MCF 10A (cell line): ENCODE measurements around the gene EHD1. TPM values are rescaled to one million over a fixed set of nuclear protein-coding genes. Genes with fewer than 3 reads are reported as not detected.
A peak's percentile ranks its signal among the peaks of the same experiment; 100 is the strongest.

Experiments used
- BruUV-seq: library from RNA; stranded (reverse); fragments of 400-500 nt; replicated peaks from 2 replicates; lab custom pipeline; 2021; lab: Mats Ljungman, UMichigan
- CTCF ChIA-PET: fragments of 300-600 bp; sonication (Branson Sonifier 250); formaldehyde crosslinking; extraction: SDS; loops from one replicate; lab custom pipeline; 2021; ENCODE audit warnings: antibody characterized with exemption, inconsistent platforms; lab: Yijun Ruan, JAX
- POLR2A ChIA-PET: fragments of 300-600, 350-650 bp; sonication (Branson Sonifier 250); formaldehyde crosslinking; extraction: SDS; loops from one replicate; lab custom pipeline; 2020; ENCODE audit warnings: antibody characterized with exemption, inconsistent platforms; lab: Yijun Ruan, JAX
- DNase-seq: peaks from one replicate; pipeline ENCODE4 v3.0.0-alpha.2; 2018; ENCODE audit not compliant: unreplicated experiment
- H3K27ac Mint-ChIP-seq: one replicate; pipeline ENCODE4 v1.8.0; 2022; ENCODE audit warnings: mild to moderate bottlenecking, low read depth, mixed read lengths; ENCODE audit not compliant: unreplicated experiment
- H3K27me3 Mint-ChIP-seq: one replicate; pipeline ENCODE4 v1.8.0; 2022; ENCODE audit warnings: mixed read lengths; ENCODE audit not compliant: insufficient read depth, unreplicated experiment
- H3K36me3 Mint-ChIP-seq: one replicate; pipeline ENCODE4 v1.8.0; 2022; ENCODE audit warnings: mild to moderate bottlenecking, moderate library complexity, mixed read lengths; ENCODE audit not compliant: insufficient read depth, unreplicated experiment
- H3K4me1 Mint-ChIP-seq: one replicate; pipeline ENCODE4 v1.8.0; 2022; ENCODE audit warnings: mixed read lengths; ENCODE audit not compliant: insufficient read depth, unreplicated experiment
- H3K4me3 Mint-ChIP-seq: one replicate; pipeline ENCODE4 v1.8.0; 2022; ENCODE audit warnings: mild to moderate bottlenecking, moderate library complexity, mixed read lengths; ENCODE audit not compliant: unreplicated experiment
- H3K9me3 Mint-ChIP-seq: one replicate; pipeline ENCODE4 v1.8.0; 2022; ENCODE audit warnings: mixed read lengths; ENCODE audit not compliant: unreplicated experiment
- CTCF ChIP-seq: fragments of 200-600 bp; IDR thresholded peaks from one replicate; pipeline ENCODE4 v1.8.0; 2022; ENCODE audit warnings: antibody characterized with exemption, mild to moderate bottlenecking; ENCODE audit not compliant: unreplicated experiment
- intact Hi-C: fragments of 100-400 bp; cut with micrococcal nuclease; formaldehyde crosslinking; loops from 2 replicates; pipeline ENCODE4 v1.14.1; 2022
- total RNA-seq: library from RNA; stranded (reverse); gene quantifications from 2 replicates; pipeline ENCODE4 v1.2.3, GENCODE V29; 2022

The EHD1 gene
- total RNA-seq, 1 experiment from 2014 or later, result 80.6 TPM

GRCh38 chr11:64844330-64845128, 33.9 kb downstream of the EHD1 start, which contains the start of gene CDC42BPG:
Gene CDC42BPG, minus strand, starts transcription at chr11:64844653. Its CDS starts 84 bp downstream, at chr11:64844569.
- peaks cover 33% of the 10 kb centered on the region for H3K4me1 Mint-ChIP-seq
- peak within 1 kb of the TSS; percentile 77 for H3K4me3 Mint-ChIP-seq
- H3K27ac Mint-ChIP-seq, result peak within 1 kb of the TSS; percentile 29
- BruUV-seq, result no TSS peak
- ChIA-PET POLR2A (interaction anchor here (0.6 to 2.4 kb wide), 18 partner anchors 10 to 337 kb away, joined by 3 to 21 read pairs (median 5); partner anchors contain the start of genes CAPN1, EHD1, SF1 and SYVN1), CTCF (interaction anchor here (0.5 to 15.7 kb wide), 15 partner anchors 9 to 516 kb away, joined by 3 to 286 read pairs (median 5); partner anchors contain the start of genes ARL2, EHD1 and ZNHIT2)
- TF ChIP-seq CTCF, result peak; percentile 64
- no peaks in the 10 kb centered on the region for H3K27me3 Mint-ChIP-seq
- peaks cover 20% of the 10 kb centered on the region for H3K36me3 Mint-ChIP-seq
- DNase-seq, result peak; percentile 81
- intact Hi-C loops, result loop anchor here (2.0 kb wide), 1 partner anchor 42 kb away; the partner anchor contains the start of gene MAP4K2
- no peaks in the 10 kb centered on the region for H3K9me3 Mint-ChIP-seq

GRCh38 chr11:64843686-64844329, 34.6 kb downstream of the EHD1 start:
- TF ChIP-seq CTCF, result no peak
- Mint-ChIP-seq H3K4me3 (peak overlapping the region; percentile 77), H3K4me1 (peaks cover 33% of the 10 kb centered on the region), H3K36me3 (peaks cover 24% of the 10 kb centered on the region), H3K9me3 (no peaks in the 10 kb centered on the region), H3K27me3 (no peaks in the 10 kb centered on the region), H3K27ac (peak overlapping the region; percentile 29)
- POLR2A ChIA-PET, result interaction anchor here (0.5 to 2.4 kb wide), 21 partner anchors 9 to 936 kb away, joined by 3 to 21 read pairs (median 5); partner anchors contain the start of genes CAPN1, EHD1, FAU and MAP4K2
- intact Hi-C loops, result loop anchor here (1.0 to 2.0 kb wide), 3 partner anchors 33 to 57 kb away; partner anchors contain the start of genes MAP4K2 and MEN1
- BruUV-seq, result no TSS peak
- no peak for DNase-seq
- CTCF ChIA-PET, result interaction anchor here (0.6 to 15.7 kb wide), 13 partner anchors 8 to 515 kb away, joined by 3 to 286 read pairs (median 4); partner anchors contain the start of genes ARL2, EHD1 and ZNHIT2

- no peaks in the 10 kb centered on the region for H3K9me3 Mint-ChIP-seq
- DNase-seq, result peak; percentile 89
- peak overlapping the region; percentile 29 for H3K27ac Mint-ChIP-seq
- H3K36me3 Mint-ChIP-seq, result peaks cover 24% of the 10 kb centered on the region
- H3K4me1 Mint-ChIP-seq, result peaks cover 27% of the 10 kb centered on the region
- H3K27me3 Mint-ChIP-seq, result no peaks in the 10 kb centered on the region
- POLR2A ChIA-PET, result interaction anchor here (0.5 to 2.4 kb wide), 20 partner anchors 8 to 937 kb away, joined by 3 to 21 read pairs (median 4); partner anchors contain the start of genes CAPN1, EHD1, FAU and MAP4K2
- BruUV-seq, result no TSS peak
- no peak for TF ChIP-seq CTCF
- intact Hi-C loops, result loop anchor here (1.0 to 2.0 kb wide), 2 partner anchors 32 to 56 kb away; partner anchors contain the start of gene MEN1
- CTCF ChIA-PET, result interaction anchor here (0.6 to 15.7 kb wide), 12 partner anchors 8 to 514 kb away, joined by 3 to 286 read pairs (median 4); partner anchors contain the start of genes ARL2 and EHD1
- peak overlapping the region; percentile 77 for H3K4me3 Mint-ChIP-seq
Observed at GRCh38 chr11:64842851-64843685, 35.4 kb downstream of the EHD1 start.
